ENCODE results near the gene PRICKLE3.

DNA sequence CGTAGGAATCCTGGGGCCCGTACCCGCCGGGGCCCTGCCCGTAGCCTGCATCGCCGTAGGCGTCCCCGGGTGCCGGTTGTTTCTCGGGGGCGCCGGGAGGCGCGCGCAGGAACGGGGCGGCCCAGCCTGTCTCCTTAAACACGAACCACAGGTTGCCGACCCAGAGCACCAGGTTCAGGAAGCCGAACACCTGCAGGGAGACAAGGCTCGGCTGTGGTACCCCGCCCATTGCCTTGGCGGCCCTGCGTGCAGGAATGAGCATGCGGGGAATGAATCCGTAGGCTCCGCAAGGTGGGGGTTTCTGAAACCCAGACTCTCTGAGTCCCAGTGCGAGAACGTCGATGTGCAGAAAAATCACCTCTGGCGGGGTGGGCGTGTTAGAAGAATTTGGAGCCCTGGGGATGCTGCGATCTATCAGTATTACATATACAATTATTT is 5.4 kb upstream of the PRICKLE3 start:
- TF ChIP-seq, protein P1, sequence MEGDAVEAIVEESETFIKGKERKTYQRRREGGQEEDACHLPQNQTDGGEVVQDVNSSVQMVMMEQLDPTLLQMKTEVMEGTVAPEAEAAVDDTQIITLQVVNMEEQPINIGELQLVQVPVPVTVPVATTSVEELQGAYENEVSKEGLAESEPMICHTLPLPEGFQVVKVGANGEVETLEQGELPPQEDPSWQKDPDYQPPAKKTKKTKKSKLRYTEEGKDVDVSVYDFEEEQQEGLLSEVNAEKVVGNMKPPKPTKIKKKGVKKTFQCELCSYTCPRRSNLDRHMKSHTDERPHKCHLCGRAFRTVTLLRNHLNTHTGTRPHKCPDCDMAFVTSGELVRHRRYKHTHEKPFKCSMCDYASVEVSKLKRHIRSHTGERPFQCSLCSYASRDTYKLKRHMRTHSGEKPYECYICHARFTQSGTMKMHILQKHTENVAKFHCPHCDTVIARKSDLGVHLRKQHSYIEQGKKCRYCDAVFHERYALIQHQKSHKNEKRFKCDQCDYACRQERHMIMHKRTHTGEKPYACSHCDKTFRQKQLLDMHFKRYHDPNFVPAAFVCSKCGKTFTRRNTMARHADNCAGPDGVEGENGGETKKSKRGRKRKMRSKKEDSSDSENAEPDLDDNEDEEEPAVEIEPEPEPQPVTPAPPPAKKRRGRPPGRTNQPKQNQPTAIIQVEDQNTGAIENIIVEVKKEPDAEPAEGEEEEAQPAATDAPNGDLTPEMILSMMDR (IDR thresholded peaks at IDR 0.05), result no peak
- TF ChIP-seq POLR2A (IDR thresholded peaks at IDR 0.05), result no peak
